ENCODE data around the gene PAMR1.
"Not testable (repeated sequence)": the region's sequence is repeated elsewhere in the genome, so short reads cannot be mapped to it uniquely, and the experiment has no call there.

The PAMR1 gene

GRCh38 chr11:35523331-35523768, 2.1 kb downstream of the PAMR1 start:
- WGBS, 2 experiments (ENCODE audit: insufficient coverage in 2 of 2), result 78 to 83% methylated on average over 4 to 7 of the region's 7 CpGs
- no peak overlapping the region for H3K27ac ChIP-seq (ENCODE audit: low read depth, low read length, severe bottlenecking)
- H3K4me1 ChIP-seq (ENCODE audit: control insufficient read depth, insufficient read depth, low read length, poor library complexity, severe bottlenecking), result peaks cover 26% of the 10 kb centered on the region
- H3K9me3 ChIP-seq (ENCODE audit: control insufficient read depth, low read length), result no peaks in the 10 kb centered on the region
- peak overlapping the region; percentile 37 for H3K4me3 ChIP-seq (ENCODE audit: extremely low read depth, insufficient read depth, low read length, poor library complexity, severe bottlenecking)
- H3K36me3 ChIP-seq (ENCODE audit: control insufficient read depth, insufficient read depth, low read length), result no peaks in the 10 kb centered on the region

GRCh38 chr11:35522091-35522490, 3.3 kb downstream of the PAMR1 start:
- not testable (repeated sequence) for H3K4me3 ChIP-seq (ENCODE audit: extremely low read depth, insufficient read depth, low read length, poor library complexity, severe bottlenecking); H3K9me3 ChIP-seq (ENCODE audit: control insufficient read depth, low read length); H3K27ac ChIP-seq (ENCODE audit: low read depth, low read length, severe bottlenecking); H3K36me3 ChIP-seq (ENCODE audit: control insufficient read depth, insufficient read depth, low read length)
- H3K4me1 ChIP-seq (ENCODE audit: control insufficient read depth, insufficient read depth, low read length, poor library complexity, severe bottlenecking), result peaks cover 34% of the 10 kb centered on the region
- 100% methylated on average over 5 of the region's 5 CpGs for WGBS, 2 experiments (ENCODE audit: insufficient coverage in 2 of 2)

GRCh38 chr11:35520376-35520775, 5.0 kb downstream of the PAMR1 start:
- no peak overlapping the region for H3K4me3 ChIP-seq (ENCODE audit: extremely low read depth, insufficient read depth, low read length, poor library complexity, severe bottlenecking)
- H3K4me1 ChIP-seq (ENCODE audit: control insufficient read depth, insufficient read depth, low read length, poor library complexity, severe bottlenecking), result peaks cover 37% of the 10 kb centered on the region
- H3K27ac ChIP-seq (ENCODE audit: low read depth, low read length, severe bottlenecking), result no peak overlapping the region
- no peaks in the 10 kb centered on the region for H3K9me3 ChIP-seq (ENCODE audit: control insufficient read depth, low read length)
- no CpG with 5 or more reads among the region's 1 CpG for WGBS, 2 experiments (ENCODE audit: insufficient coverage in 2 of 2)
- no peaks in the 10 kb centered on the region for H3K36me3 ChIP-seq (ENCODE audit: control insufficient read depth, insufficient read depth, low read length)

- H3K4me3 ChIP-seq (ENCODE audit: extremely low read depth, insufficient read depth, low read length, poor library complexity, severe bottlenecking), result no peak overlapping the region
- peaks cover 38% of the 10 kb centered on the region for H3K4me1 ChIP-seq (ENCODE audit: control insufficient read depth, insufficient read depth, low read length, poor library complexity, severe bottlenecking)
- H3K27ac ChIP-seq (ENCODE audit: low read depth, low read length, severe bottlenecking), result no peak overlapping the region
- no peaks in the 10 kb centered on the region for H3K36me3 ChIP-seq (ENCODE audit: control insufficient read depth, insufficient read depth, low read length)
- no peaks in the 10 kb centered on the region for H3K9me3 ChIP-seq (ENCODE audit: control insufficient read depth, low read length)
- WGBS, 2 experiments (ENCODE audit: insufficient coverage in 2 of 2), result no CpG with 5 or more reads among the region's 1 CpG
Observed at GRCh38 chr11:35518766-35519165, 6.7 kb downstream of the PAMR1 start.

GRCh38 chr11:35517481-35517880, 7.9 kb downstream of the PAMR1 start:
- no peak overlapping the region for H3K27ac ChIP-seq (ENCODE audit: low read depth, low read length, severe bottlenecking)
- WGBS, 2 experiments (ENCODE audit: insufficient coverage in 2 of 2), result no CpG with 5 or more reads among the region's 1 CpG
- no peak overlapping the region for H3K4me3 ChIP-seq (ENCODE audit: extremely low read depth, insufficient read depth, low read length, poor library complexity, severe bottlenecking)
- H3K4me1 ChIP-seq (ENCODE audit: control insufficient read depth, insufficient read depth, low read length, poor library complexity, severe bottlenecking), result peaks cover 42% of the 10 kb centered on the region
- H3K36me3 ChIP-seq (ENCODE audit: control insufficient read depth, insufficient read depth, low read length), result no peaks in the 10 kb centered on the region
- H3K9me3 ChIP-seq (ENCODE audit: control insufficient read depth, low read length), result no peaks in the 10 kb centered on the region

- peaks cover 51% of the 10 kb centered on the region for H3K4me1 ChIP-seq (ENCODE audit: control insufficient read depth, insufficient read depth, low read length, poor library complexity, severe bottlenecking)
- H3K36me3 ChIP-seq (ENCODE audit: control insufficient read depth, insufficient read depth, low read length), result no peaks in the 10 kb centered on the region
- H3K27ac ChIP-seq (ENCODE audit: low read depth, low read length, severe bottlenecking), result no peak overlapping the region
- WGBS, 2 experiments (ENCODE audit: insufficient coverage in 2 of 2), result 89 to 97% methylated on average over 3 to 4 of the region's 4 CpGs
- H3K9me3 ChIP-seq (ENCODE audit: control insufficient read depth, low read length), result no peaks in the 10 kb centered on the region
- no peak overlapping the region for H3K4me3 ChIP-seq (ENCODE audit: extremely low read depth, insufficient read depth, low read length, poor library complexity, severe bottlenecking)
Observed at GRCh38 chr11:35516403-35516802, 9.0 kb downstream of the PAMR1 start.

- WGBS, 2 experiments (ENCODE audit: insufficient coverage in 2 of 2), result 60 to 67% methylated on average over 1 to 2 of the region's 3 CpGs
- Histone ChIP-seq H3K9me3 (ENCODE audit: control insufficient read depth, low read length) (no peaks in the 10 kb centered on the region), H3K36me3 (ENCODE audit: control insufficient read depth, insufficient read depth, low read length) (no peaks in the 10 kb centered on the region), H3K27ac (ENCODE audit: low read depth, low read length, severe bottlenecking) (no peak overlapping the region), H3K4me1 (ENCODE audit: control insufficient read depth, insufficient read depth, low read length, poor library complexity, severe bottlenecking) (peaks cover 56% of the 10 kb centered on the region), H3K4me3 (ENCODE audit: extremely low read depth, insufficient read depth, low read length, poor library complexity, severe bottlenecking) (no peak overlapping the region)
Observed at GRCh38 chr11:35515224-35515623, 10.2 kb downstream of the PAMR1 start.

- Histone ChIP-seq H3K4me3 (ENCODE audit: extremely low read depth, insufficient read depth, low read length, poor library complexity, severe bottlenecking) (no peak overlapping the region), H3K36me3 (ENCODE audit: control insufficient read depth, insufficient read depth, low read length) (no peaks in the 10 kb centered on the region), H3K9me3 (ENCODE audit: control insufficient read depth, low read length) (no peaks in the 10 kb centered on the region), H3K27ac (ENCODE audit: low read depth, low read length, severe bottlenecking) (no peak overlapping the region), H3K4me1 (ENCODE audit: control insufficient read depth, insufficient read depth, low read length, poor library complexity, severe bottlenecking) (peaks cover 49% of the 10 kb centered on the region)
- WGBS, 2 experiments (ENCODE audit: insufficient coverage in 2 of 2), result 88 to 93% methylated on average over 2 to 3 of the region's 3 CpGs
Observed at GRCh38 chr11:35514481-35514880, 10.9 kb downstream of the PAMR1 start.

GRCh38 chr11:35511666-35512065, 13.8 kb downstream of the PAMR1 start:
- Histone ChIP-seq H3K27ac (ENCODE audit: low read depth, low read length, severe bottlenecking) (peak overlapping the region; percentile 51), H3K9me3 (ENCODE audit: control insufficient read depth, low read length) (peaks cover 19% of the 10 kb centered on the region), H3K4me1 (ENCODE audit: control insufficient read depth, insufficient read depth, low read length, poor library complexity, severe bottlenecking) (peaks cover 36% of the 10 kb centered on the region), H3K36me3 (ENCODE audit: control insufficient read depth, insufficient read depth, low read length) (no peaks in the 10 kb centered on the region), H3K4me3 (ENCODE audit: extremely low read depth, insufficient read depth, low read length, poor library complexity, severe bottlenecking) (no peak overlapping the region)
- WGBS, 2 experiments (ENCODE audit: insufficient coverage in 2 of 2), result 40 to 60% methylated on average over 1 of the region's 5 CpGs

GRCh38 chr11:35507688-35508087, 17.7 kb downstream of the PAMR1 start:
- Histone ChIP-seq H3K27ac (ENCODE audit: low read depth, low read length, severe bottlenecking) (no peak overlapping the region), H3K9me3 (ENCODE audit: control insufficient read depth, low read length) (peaks cover 19% of the 10 kb centered on the region), H3K36me3 (ENCODE audit: control insufficient read depth, insufficient read depth, low read length) (no peaks in the 10 kb centered on the region), H3K4me1 (ENCODE audit: control insufficient read depth, insufficient read depth, low read length, poor library complexity, severe bottlenecking) (peaks cover 19% of the 10 kb centered on the region), H3K4me3 (ENCODE audit: extremely low read depth, insufficient read depth, low read length, poor library complexity, severe bottlenecking) (no peak overlapping the region)
- 100% methylated on average over 1 of the region's 2 CpGs for WGBS, 2 experiments (ENCODE audit: insufficient coverage in 2 of 2)

GRCh38 chr11:35501776-35502175, 23.6 kb downstream of the PAMR1 start:
- 83% methylated on average over 1 of the region's 4 CpGs; no CpG with 5 or more reads in 1 of the 2 experiments for WGBS, 2 experiments (ENCODE audit: insufficient coverage in 2 of 2)
- H3K36me3 ChIP-seq (ENCODE audit: control insufficient read depth, insufficient read depth, low read length), result no peaks in the 10 kb centered on the region
- H3K27ac ChIP-seq (ENCODE audit: low read depth, low read length, severe bottlenecking), result no peak overlapping the region
- H3K4me3 ChIP-seq (ENCODE audit: extremely low read depth, insufficient read depth, low read length, poor library complexity, severe bottlenecking), result no peak overlapping the region
- no peaks in the 10 kb centered on the region for H3K4me1 ChIP-seq (ENCODE audit: control insufficient read depth, insufficient read depth, low read length, poor library complexity, severe bottlenecking)
- no peaks in the 10 kb centered on the region for H3K9me3 ChIP-seq (ENCODE audit: control insufficient read depth, low read length)

Data from mesodermal cell (in vitro differentiated cells).